GM12878 (cell line): Measurements from ENCODE around the gene ZNF785. TPM values are rescaled to one million over a fixed set of nuclear protein-coding genes. Genes with fewer than 3 reads are reported as not detected.

ENCODE experiments used
- ATAC-seq: fragments of 200-7000 bp; cut with Tn5 transposase; 3 replicates; pipeline ENCODE4 v1.9.1; 2020; ENCODE audit warnings: mild to moderate bottlenecking, moderate library complexity
- BruUV-seq: library from RNA; stranded (reverse); fragments of 400-500 nt; replicated peaks from 2 replicates; lab custom pipeline; 2021; lab: Mats Ljungman, UMichigan
- CTCF ChIA-PET: fragments of 300-600 bp; sonication (Branson Sonifier 250); formaldehyde crosslinking; extraction: SDS; loops from one replicate; lab custom pipeline; 2021; ENCODE audit warnings: inconsistent platforms; lab: Yijun Ruan, JAX
- POLR2A ChIA-PET: fragments of 350-600 bp; formaldehyde crosslinking; extraction: SDS; loops from one replicate; lab custom pipeline; 2021; ENCODE audit warnings: inconsistent platforms; lab: Charles Lee
- RAD21 ChIA-PET: fragments of 300-600 bp; sonication (Branson Sonifier 250); formaldehyde crosslinking; loops from one replicate; lab custom pipeline; 2023; ENCODE audit warnings: antibody characterized with exemption; ENCODE audit not compliant: unreplicated experiment; lab: Charles Lee
- SMC1A ChIA-PET: fragments of 300-600 bp; sonication (Branson Sonifier 250); formaldehyde crosslinking; loops from one replicate; lab custom pipeline; 2023; ENCODE audit not compliant: unreplicated experiment, uncharacterized antibody; lab: Charles Lee
- DNase-seq: peaks from one replicate; pipeline ENCODE4 v3.0.0-alpha.2; 2011; ENCODE audit warnings: low read depth, low spot score
- FAIRE-seq: peaks from 3 replicates; lab custom pipeline; 2011; peaks lifted over from hg19 to GRCh38; lab: Jason Lieb, UNC
- H2AFZ ChIP-seq: 2 replicates; pipeline ENCODE4 v1.6.0; 2011; ENCODE audit warnings: low read depth, low read length, control low read depth; ENCODE audit not compliant: control insufficient read depth
- H3K27ac ChIP-seq: 2 replicates; pipeline ENCODE4 v1.5.1; 2011; ENCODE audit warnings: control low read depth; ENCODE audit not compliant: control insufficient read depth, insufficient read depth
- H3K27me3 ChIP-seq, 2 experiments: replicated peaks in 1 of 2; 2 replicates each; pipeline versions ENCODE4 v1.6.0 to v1.6.1; 2011; ENCODE audit warnings: low read length in 1 of 2; ENCODE audit not compliant: control insufficient read depth in 2 of 2, insufficient read depth in 2 of 2
- H3K36me3 ChIP-seq, 2 experiments: 2 replicates each; pipeline ENCODE4 v1.5.1; 2011; ENCODE audit warnings: low read length in 1 of 2; ENCODE audit not compliant: control insufficient read depth in 2 of 2, insufficient read depth in 2 of 2
- H3K4me1 ChIP-seq: 2 replicates; pipeline ENCODE4 v1.6.1; 2011; ENCODE audit warnings: mild to moderate bottlenecking, low read length, moderate library complexity, mixed read lengths; ENCODE audit not compliant: control insufficient read depth, insufficient read depth
- H3K4me2 ChIP-seq: 2 replicates; pipeline ENCODE4 v1.6.0; 2011; ENCODE audit warnings: control low read depth; ENCODE audit not compliant: control insufficient read depth, insufficient read depth
- H3K4me3 ChIP-seq: fragments of 200-600 bp; sonication (generic); 2 replicates; pipeline ENCODE4 v1.5.1; 2016
- H3K79me2 ChIP-seq: 2 replicates; pipeline ENCODE4 v1.6.0; 2011; ENCODE audit warnings: low read length; ENCODE audit not compliant: control insufficient read depth, insufficient read depth
- H3K9ac ChIP-seq: 2 replicates; pipeline ENCODE4 v1.8.0; 2011; ENCODE audit warnings: low read length, control low read depth, mixed read lengths; ENCODE audit not compliant: control insufficient read depth, insufficient read depth
- H3K9me3 ChIP-seq: replicated peaks from 3 replicates; pipeline ENCODE4 v1.5.1; 2011; ENCODE audit warnings: mild to moderate bottlenecking, low read length; ENCODE audit not compliant: control insufficient read depth, insufficient read depth
- H4K20me1 ChIP-seq: 2 replicates; pipeline ENCODE4 v1.6.0; 2011; ENCODE audit not compliant: control insufficient read depth, insufficient read depth
- BCL3 ChIP-seq: IDR thresholded peaks from 2 replicates; pipeline ENCODE4 v1.6.1; 2011; ENCODE audit warnings: borderline replicate concordance, low read depth, mild to moderate bottlenecking, moderate library complexity, low read length; ENCODE audit not compliant: insufficient read depth, poor library complexity, severe bottlenecking
- CHD1 ChIP-seq: IDR thresholded peaks from 2 replicates; pipeline ENCODE4 v1.6.1; 2012; ENCODE audit warnings: low read depth, low read length, improper control_type of control experiment
- E2F8 ChIP-seq: fragments of 450-650 bp; IDR thresholded peaks from 2 replicates; pipeline ENCODE4 v1.6.1; 2018; ENCODE audit warnings: mild to moderate bottlenecking, low read depth, moderate library complexity; ENCODE audit not compliant: partially characterized antibody
- POLR2AphosphoS2 ChIP-seq: IDR thresholded peaks from 2 replicates; pipeline ENCODE4 v1.6.1; 2011; ENCODE audit warnings: low read depth, mild to moderate bottlenecking, low read length, improper control_type of control experiment, moderate library complexity
- SMC3 ChIP-seq: IDR thresholded peaks from 2 replicates; pipeline ENCODE4 v1.6.1; 2011; ENCODE audit warnings: low read length, improper control_type of control experiment, borderline replicate concordance
- WGBS: methylation state at CpG from one replicate; pipeline ENCODE4 v1.1.6; 2016; ENCODE audit warnings: low lambda C conversion rate; ENCODE audit not compliant: insufficient replicate concordance, insufficient coverage; ENCODE audit errors: missing lambda C conversion rate; 5-methylcytosine and 5-hydroxymethylcytosine counted together
- in situ Hi-C: fragments of 300-500 bp; cut with MboI; formaldehyde crosslinking; loops from 9 replicates; pipeline ENCODE4 v1.14.3; 2018; ENCODE audit warnings: mixed read lengths
- intact Hi-C: fragments of 100-400 bp; cut with micrococcal nuclease; formaldehyde crosslinking; loops from one replicate; pipeline ENCODE4 v1.14.2; 2022; ENCODE audit not compliant: unreplicated experiment
- polyA plus RNA-seq, 11 experiments: library from polyadenylated mRNA; depleted of rRNA in 4 of 11; unstranded in 6 of 11; stranded (reverse) in 5 of 11; fragments of >200 nt; fragmentation: Nextera tagmentation in 4 of 11; fragmentation: Illumina TruSeq in 1 of 11; extraction: Ambion mirVana in 4 of 11; extraction: Trizol in 1 of 11; gene quantifications; 1 replicate in 1 of 11; 2 replicates in 10 of 11; pipeline versions ENCODE4 v1.2.1 to v1.2.3, GENCODE V29; 2011 to 2016; ENCODE audit warnings: inconsistent platforms in 2 of 11, missing spikeins in 2 of 11, low read depth in 1 of 11
- total RNA-seq, 4 experiments: library from RNA; depleted of rRNA in 3 of 4; stranded (reverse); fragments of >200 nt in 3 of 4; fragmentation: Illumina TruSeq in 1 of 4; extraction: Trizol in 1 of 4; gene quantifications; 2 replicates each; pipeline versions ENCODE4 v1.2.1 to v1.2.3, GENCODE V29; 2013 to 2021

Gene ZNF785
- total and polyA plus RNA-seq, 10 of the 15 experiments (the other 5 are each of a cell fraction or from before 2014, with no cell fraction given): 0.87 to 11.5 (median 7.5) TPM

GRCh38 chr16:30539000-30539964 lies 46.2 kb downstream of the ZNF785 start:
- H3K9ac ChIP-seq: no peak overlapping the region
- TF ChIP-seq POLR2AphosphoS2 (no peak), CHD1 (no peak), E2F8 (no peak), SMC3 (no peak), BCL3 (no peak)
- TF ChIP-seq, all 136 proteins: peak for 0
- BruUV-seq: no TSS peak

More at GRCh38 chr16:30539000-30539964, 46.2 kb downstream of the ZNF785 start:
- H2AFZ ChIP-seq: no peak overlapping the region
- in situ Hi-C loops (no loop called here), intact Hi-C loops (loop anchor here (5.0 kb wide), 1 partner anchor 92 kb away; the partner anchor contains the start of gene SEPHS2)
- ChIA-PET CTCF (interaction anchor here (1.0 kb wide), 1 partner anchor 109 kb away, joined by 3 read pairs; the partner anchor contains the start of gene DCTPP1), SMC1A (interaction anchor here (1.2 kb wide), 1 partner anchor 90 kb away, joined by 3 read pairs; no protein-coding TSS in a partner anchor), RAD21 (interaction anchor here (1.4 kb wide), 1 partner anchor 59 kb away, joined by 5 read pairs; no protein-coding TSS in a partner anchor), POLR2A (no interaction called here)
- no peaks in the 10 kb centered on the region for H3K36me3 ChIP-seq
- peaks cover 17% of the 10 kb centered on the region for H3K79me2 ChIP-seq
- no peak overlapping the region for H3K4me3 ChIP-seq
- H3K9me3 ChIP-seq: no peaks in the 10 kb centered on the region
- DNase-seq: no peak
- no peaks in the 10 kb centered on the region for H3K27me3 ChIP-seq
- no peak overlapping the region for H3K4me2 ChIP-seq
- no peaks in the 10 kb centered on the region for H4K20me1 ChIP-seq
- 70% methylated on average over 8 of the region's 8 CpGs for WGBS
- H3K4me1 ChIP-seq: no peaks in the 10 kb centered on the region
- FAIRE-seq: no peak
- no peak for ATAC-seq
- H3K27ac ChIP-seq: no peak overlapping the region
